ENCODE results near the gene KCNC4.

KCNC4 gene

DNA sequence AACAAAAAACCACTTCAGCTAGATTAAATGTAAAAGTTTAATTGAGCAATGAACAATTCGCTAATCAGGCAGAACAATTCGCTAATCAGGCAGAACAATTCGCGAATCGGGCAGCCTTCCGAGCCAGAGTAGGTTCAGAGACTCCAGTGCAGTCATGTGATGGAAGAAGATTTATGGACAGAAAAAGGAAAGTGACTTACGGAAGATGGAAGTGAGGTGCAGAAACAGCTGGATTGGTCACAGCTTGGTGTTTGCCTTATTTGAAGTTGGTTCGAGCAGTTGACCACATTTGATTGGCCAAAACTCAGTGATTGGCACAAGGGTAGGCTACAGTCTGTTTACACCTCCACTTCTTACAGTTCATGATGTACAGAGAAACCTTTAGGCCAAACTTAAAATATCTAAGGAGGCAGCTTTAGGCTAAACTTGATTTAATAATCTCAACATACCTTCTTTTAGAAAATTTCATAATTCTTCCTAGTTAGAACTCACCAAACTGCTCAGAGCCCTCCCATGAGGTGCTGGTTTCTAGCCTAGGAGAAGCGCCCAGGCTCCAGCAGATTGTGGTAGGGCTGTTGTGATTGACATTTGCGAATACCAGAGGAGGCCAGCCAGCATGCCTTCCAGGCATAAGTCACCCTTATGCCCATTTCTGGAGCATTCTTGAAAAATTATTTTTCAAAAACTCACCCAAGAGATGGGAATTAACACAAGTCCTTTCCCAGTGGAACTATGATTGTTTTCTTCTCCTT, 22.8 kb upstream of the KCNC4 start:
- peaks cover 0 to 16% (median 8%) of the 10 kb centered on the region in 5 experiments for H3K27me3 ChIP-seq (replicated peaks in 2 of 5; ENCODE audit: control insufficient read depth in 4 of 5, insufficient read depth in 5 of 5, low read length in 4 of 5)
- no peaks in the 10 kb centered on the region for H3K36me3 ChIP-seq (ENCODE audit: control insufficient read depth in 4 of 4, insufficient read depth in 4 of 4, low read length in 3 of 4)
- POLR2A ChIA-PET = interaction anchor here (0.6 kb wide), 1 partner anchor 273 kb away, joined by 4 read pairs; no protein-coding TSS in a partner anchor
- H3K9me3 ChIP-seq (ENCODE audit: control extremely low read depth in 1 of 5, control insufficient read depth in 4 of 5, insufficient read depth in 2 of 5, low read depth in 1 of 5, low read length in 4 of 5) = no peaks in the 10 kb centered on the region
- no peak overlapping the region for H3K27ac ChIP-seq (ENCODE audit: insufficient read depth in 1 of 2, low read depth in 1 of 2, low read length in 2 of 2, poor library complexity in 1 of 2, severe bottlenecking in 2 of 2)
- H3K4me1 ChIP-seq (ENCODE audit: control extremely low read depth in 1 of 4, control insufficient read depth in 4 of 4, insufficient read depth in 4 of 4, low read length in 3 of 4) = no peaks in the 10 kb centered on the region
- DNase-seq = no peak
- WGBS (ENCODE audit: insufficient coverage) = 80% methylated on average over 8 of the region's 10 CpGs
- CTCF ChIA-PET = interaction anchor here (1.2 to 2.0 kb wide), 4 partner anchors 9 to 126 kb away, joined by 3 to 4 read pairs (median 3); no protein-coding TSS in a partner anchor
- H3K4me3 ChIP-seq (ENCODE audit: control insufficient read depth in 1 of 7, extremely low read depth in 1 of 7, insufficient read depth in 4 of 7, low read depth in 2 of 7, low read length in 6 of 7) = no peak overlapping the region

GRCh38 chr1:110188035-110188618, 22.0 kb upstream of the KCNC4 start:
- WGBS (ENCODE audit: insufficient coverage) = 88% methylated on average over 5 of the region's 6 CpGs
- ChIA-PET CTCF (interaction anchor here (2.0 kb wide), 1 partner anchor 125 kb away, joined by 4 read pairs; no protein-coding TSS in a partner anchor), POLR2A (no interaction called here)
- Histone ChIP-seq H3K4me3 (ENCODE audit: control insufficient read depth in 1 of 7, extremely low read depth in 1 of 7, insufficient read depth in 4 of 7, low read depth in 2 of 7, low read length in 6 of 7) (no peak overlapping the region), H3K27ac (ENCODE audit: insufficient read depth in 1 of 2, low read depth in 1 of 2, low read length in 2 of 2, poor library complexity in 1 of 2, severe bottlenecking in 2 of 2) (no peak overlapping the region), H3K4me1 (ENCODE audit: control extremely low read depth in 1 of 4, control insufficient read depth in 4 of 4, insufficient read depth in 4 of 4, low read length in 3 of 4) (no peaks in the 10 kb centered on the region), H3K27me3 (replicated peaks in 2 of 5; ENCODE audit: control insufficient read depth in 4 of 5, insufficient read depth in 5 of 5, low read length in 4 of 5) (peaks cover 0 to 20% (median 8%) of the 10 kb centered on the region in 5 experiments), H3K9me3 (ENCODE audit: control extremely low read depth in 1 of 5, control insufficient read depth in 4 of 5, insufficient read depth in 2 of 5, low read depth in 1 of 5, low read length in 4 of 5) (no peaks in the 10 kb centered on the region), H3K36me3 (ENCODE audit: control insufficient read depth in 4 of 4, insufficient read depth in 4 of 4, low read length in 3 of 4) (no peaks in the 10 kb centered on the region)
- DNase-seq = no peak

- Histone ChIP-seq H3K27ac (ENCODE audit: insufficient read depth in 1 of 2, low read depth in 1 of 2, low read length in 2 of 2, poor library complexity in 1 of 2, severe bottlenecking in 2 of 2) (no peak overlapping the region), H3K36me3 (ENCODE audit: control insufficient read depth in 4 of 4, insufficient read depth in 4 of 4, low read length in 3 of 4) (no peaks in the 10 kb centered on the region), H3K9me3 (ENCODE audit: control extremely low read depth in 1 of 5, control insufficient read depth in 4 of 5, insufficient read depth in 2 of 5, low read depth in 1 of 5, low read length in 4 of 5) (no peaks in the 10 kb centered on the region), H3K27me3 (replicated peaks in 2 of 5; ENCODE audit: control insufficient read depth in 4 of 5, insufficient read depth in 5 of 5, low read length in 4 of 5) (peaks cover 0 to 20% (median 8%) of the 10 kb centered on the region in 5 experiments), H3K4me3 (ENCODE audit: control insufficient read depth in 1 of 7, extremely low read depth in 1 of 7, insufficient read depth in 4 of 7, low read depth in 2 of 7, low read length in 6 of 7) (no peak overlapping the region), H3K4me1 (ENCODE audit: control extremely low read depth in 1 of 4, control insufficient read depth in 4 of 4, insufficient read depth in 4 of 4, low read length in 3 of 4) (no peaks in the 10 kb centered on the region)
- WGBS (ENCODE audit: insufficient coverage) = 94% methylated on average over 4 of the region's 6 CpGs
- DNase-seq = no peak
- ChIA-PET POLR2A (no interaction called here), CTCF (interaction anchor here (1.6 to 4.1 kb wide), 2 partner anchors 12 to 18 kb away, joined by 3 to 14 read pairs; no protein-coding TSS in a partner anchor)
These were observed 20.9 kb upstream of the KCNC4 start for GRCh38 chr1:110189181-110189580.

- peak in 1 of 3 donors; percentile 13 for DNase-seq
- 67% methylated on average over 4 of the region's 8 CpGs for WGBS (ENCODE audit: insufficient coverage)
- Histone ChIP-seq H3K4me3 (ENCODE audit: control insufficient read depth in 1 of 7, extremely low read depth in 1 of 7, insufficient read depth in 4 of 7, low read depth in 2 of 7, low read length in 6 of 7) (no peak overlapping the region), H3K4me1 (ENCODE audit: control extremely low read depth in 1 of 4, control insufficient read depth in 4 of 4, insufficient read depth in 4 of 4, low read length in 3 of 4) (no peaks in the 10 kb centered on the region), H3K27me3 (replicated peaks in 2 of 5; ENCODE audit: control insufficient read depth in 4 of 5, insufficient read depth in 5 of 5, low read length in 4 of 5) (peaks cover 0 to 16% (median 2%) of the 10 kb centered on the region in 5 experiments), H3K27ac (ENCODE audit: insufficient read depth in 1 of 2, low read depth in 1 of 2, low read length in 2 of 2, poor library complexity in 1 of 2, severe bottlenecking in 2 of 2) (no peak overlapping the region), H3K9me3 (ENCODE audit: control extremely low read depth in 1 of 5, control insufficient read depth in 4 of 5, insufficient read depth in 2 of 5, low read depth in 1 of 5, low read length in 4 of 5) (no peaks in the 10 kb centered on the region), H3K36me3 (ENCODE audit: control insufficient read depth in 4 of 4, insufficient read depth in 4 of 4, low read length in 3 of 4) (no peaks in the 10 kb centered on the region)
- POLR2A ChIA-PET = no interaction called here
- CTCF ChIA-PET = interaction anchor here (0.8 to 4.1 kb wide), 5 partner anchors 10 to 219 kb away, joined by 3 to 14 read pairs (median 7); no protein-coding TSS in a partner anchor
These were observed 19.7 kb upstream of the KCNC4 start for GRCh38 chr1:110190282-110190929.

DNA sequence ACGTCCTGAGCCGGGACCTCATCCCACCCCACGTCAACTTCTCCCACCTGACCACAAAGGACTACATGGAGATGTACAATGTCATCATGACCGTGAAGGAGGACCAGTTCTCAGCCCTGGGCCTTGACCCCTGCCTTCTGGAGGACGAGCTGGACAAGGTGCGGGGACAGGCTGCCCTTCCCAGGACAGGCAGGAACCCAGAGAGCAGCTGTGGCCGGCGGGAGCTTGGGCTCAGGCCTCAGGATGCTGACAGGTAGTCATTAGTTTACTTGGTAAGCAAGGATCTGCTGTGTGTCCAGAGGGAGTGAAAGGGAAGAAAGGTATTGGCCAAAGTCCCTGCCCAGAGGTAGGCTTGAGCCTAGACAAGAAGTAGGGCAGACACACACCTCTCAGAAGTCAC, 17.6 kb upstream of the KCNC4 start:
- CTCF ChIA-PET = interaction anchor here (0.6 to 4.1 kb wide), 6 partner anchors 10 to 267 kb away, joined by 3 to 14 read pairs (median 5); no protein-coding TSS in a partner anchor
- WGBS (ENCODE audit: insufficient coverage) = 100% methylated on average over 8 of the region's 8 CpGs
- Histone ChIP-seq H3K27ac (ENCODE audit: insufficient read depth in 1 of 2, low read depth in 1 of 2, low read length in 2 of 2, poor library complexity in 1 of 2, severe bottlenecking in 2 of 2) (no peak overlapping the region), H3K36me3 (ENCODE audit: control insufficient read depth in 4 of 4, insufficient read depth in 4 of 4, low read length in 3 of 4) (no peaks in the 10 kb centered on the region), H3K27me3 (replicated peaks in 2 of 5; ENCODE audit: control insufficient read depth in 4 of 5, insufficient read depth in 5 of 5, low read length in 4 of 5) (peaks cover 0 to 11% (median 0%) of the 10 kb centered on the region in 5 experiments), H3K9me3 (ENCODE audit: control extremely low read depth in 1 of 5, control insufficient read depth in 4 of 5, insufficient read depth in 2 of 5, low read depth in 1 of 5, low read length in 4 of 5) (no peaks in the 10 kb centered on the region), H3K4me3 (ENCODE audit: control insufficient read depth in 1 of 7, extremely low read depth in 1 of 7, insufficient read depth in 4 of 7, low read depth in 2 of 7, low read length in 6 of 7) (no peak overlapping the region), H3K4me1 (ENCODE audit: control extremely low read depth in 1 of 4, control insufficient read depth in 4 of 4, insufficient read depth in 4 of 4, low read length in 3 of 4) (no peaks in the 10 kb centered on the region)
- no peak for DNase-seq
- POLR2A ChIA-PET = interaction anchor here (0.6 kb wide), 1 partner anchor 180 kb away, joined by 3 read pairs; no protein-coding TSS in a partner anchor

GRCh38 chr1:110195196-110195595, 14.9 kb upstream of the KCNC4 start:
- H3K4me3 ChIP-seq (ENCODE audit: control insufficient read depth in 1 of 7, extremely low read depth in 1 of 7, insufficient read depth in 4 of 7, low read depth in 2 of 7, low read length in 6 of 7) = no peak overlapping the region
- H3K27me3 ChIP-seq (replicated peaks in 2 of 5; ENCODE audit: control insufficient read depth in 4 of 5, insufficient read depth in 5 of 5, low read length in 4 of 5) = peaks cover 0 to 8% (median 0%) of the 10 kb centered on the region in 5 experiments
- H3K9me3 ChIP-seq (ENCODE audit: control extremely low read depth in 1 of 5, control insufficient read depth in 4 of 5, insufficient read depth in 2 of 5, low read depth in 1 of 5, low read length in 4 of 5) = no peaks in the 10 kb centered on the region
- H3K4me1 ChIP-seq (ENCODE audit: control extremely low read depth in 1 of 4, control insufficient read depth in 4 of 4, insufficient read depth in 4 of 4, low read length in 3 of 4) = no peaks in the 10 kb centered on the region
- DNase-seq = no peak
- H3K27ac ChIP-seq (ENCODE audit: insufficient read depth in 1 of 2, low read depth in 1 of 2, low read length in 2 of 2, poor library complexity in 1 of 2, severe bottlenecking in 2 of 2) = no peak overlapping the region
- WGBS (ENCODE audit: insufficient coverage) = 89% methylated on average over 10 of the region's 10 CpGs
- ChIA-PET CTCF (interaction anchor here (1.1 to 2.1 kb wide), 3 partner anchors 10 to 301 kb away, joined by 3 to 7 read pairs (median 3); no protein-coding TSS in a partner anchor), POLR2A (no interaction called here)
- H3K36me3 ChIP-seq (ENCODE audit: control insufficient read depth in 4 of 4, insufficient read depth in 4 of 4, low read length in 3 of 4) = no peaks in the 10 kb centered on the region

Data from common myeloid progenitor, CD34-positive (primary cell).